Mesothelial cell of epicardium (in vitro differentiated cells): Measurements from ENCODE around the gene PDXP. TPM values are rescaled to one million over a fixed set of nuclear protein-coding genes. Genes with fewer than 3 reads are reported as not detected.

Experiments used
- DNase-seq, 2 experiments: peaks; one replicate each; pipeline ENCODE4 v3.0.0; 2021; ENCODE audit warnings: low spot score in 2 of 2; ENCODE audit not compliant: unreplicated experiment in 2 of 2
- H3K27ac Mint-ChIP-seq: 2 replicates; pipeline ENCODE4 v1.8.0; 2021; ENCODE audit warnings: mixed read lengths
- H3K27me3 Mint-ChIP-seq: 2 replicates; pipeline ENCODE4 v1.8.0; 2021; ENCODE audit warnings: low read depth, mixed read lengths
- H3K36me3 Mint-ChIP-seq: 2 replicates; pipeline ENCODE4 v1.8.0; 2021; ENCODE audit warnings: mixed read lengths
- H3K4me1 Mint-ChIP-seq: 2 replicates; pipeline ENCODE4 v1.8.0; 2021; ENCODE audit warnings: mixed read lengths
- H3K4me3 Mint-ChIP-seq: 2 replicates; pipeline ENCODE4 v1.8.0; 2021; ENCODE audit warnings: mild to moderate bottlenecking, moderate library complexity, mixed read lengths
- H3K9me3 Mint-ChIP-seq: 2 replicates; pipeline ENCODE4 v1.8.0; 2021; ENCODE audit warnings: mixed read lengths
- CTCF ChIP-seq: fragments of 200-600 bp; sonication (generic); IDR thresholded peaks from one replicate; pipeline ENCODE4 v1.5.0; 2021; ENCODE audit warnings: antibody characterized with exemption; ENCODE audit not compliant: unreplicated experiment
- total RNA-seq: library from RNA; stranded (reverse); gene quantifications from 3 replicates; pipeline ENCODE4 v1.2.1, GENCODE V29; 2021

Gene PDXP
- total RNA-seq, 1 donor from 2014 or later = 15.6 TPM

GRCh38 chr22:37634417-37634924 is 24.1 kb upstream of the PDXP start:
- H3K4me1 Mint-ChIP-seq = peaks cover 28% of the 10 kb centered on the region
- TF ChIP-seq CTCF = no peak
- peak overlapping the region; percentile 43 for H3K4me3 Mint-ChIP-seq

GRCh38 chr22:37635157-37635556 is 23.4 kb upstream of the PDXP start:
- H3K36me3 Mint-ChIP-seq = peaks cover 6% of the 10 kb centered on the region
- peaks cover 28% of the 10 kb centered on the region for H3K4me1 Mint-ChIP-seq
- TF ChIP-seq CTCF = no peak
- H3K27ac Mint-ChIP-seq = peak overlapping the region; percentile 96
- DNase-seq = no peak
- H3K27me3 Mint-ChIP-seq = no peaks in the 10 kb centered on the region
- no peaks in the 10 kb centered on the region for H3K9me3 Mint-ChIP-seq
- no peak overlapping the region for H3K4me3 Mint-ChIP-seq

More at GRCh38 chr22:37634417-37634924, 24.1 kb upstream of the PDXP start:
- H3K9me3 Mint-ChIP-seq = no peaks in the 10 kb centered on the region
- peaks cover 6% of the 10 kb centered on the region for H3K36me3 Mint-ChIP-seq
- DNase-seq = no peak
- H3K27ac Mint-ChIP-seq = peak overlapping the region; percentile 96
- no peaks in the 10 kb centered on the region for H3K27me3 Mint-ChIP-seq

GRCh38 chr22:37636186-37636948 is 22.2 kb upstream of the PDXP start:
- H3K27me3 Mint-ChIP-seq = no peaks in the 10 kb centered on the region
- peaks cover 35% of the 10 kb centered on the region for H3K4me1 Mint-ChIP-seq
- no peak for TF ChIP-seq CTCF
- H3K36me3 Mint-ChIP-seq = peaks cover 3% of the 10 kb centered on the region
- no peak for DNase-seq
- no peak overlapping the region for H3K27ac Mint-ChIP-seq
- H3K9me3 Mint-ChIP-seq = no peaks in the 10 kb centered on the region
- H3K4me3 Mint-ChIP-seq = no peak overlapping the region

DNA sequence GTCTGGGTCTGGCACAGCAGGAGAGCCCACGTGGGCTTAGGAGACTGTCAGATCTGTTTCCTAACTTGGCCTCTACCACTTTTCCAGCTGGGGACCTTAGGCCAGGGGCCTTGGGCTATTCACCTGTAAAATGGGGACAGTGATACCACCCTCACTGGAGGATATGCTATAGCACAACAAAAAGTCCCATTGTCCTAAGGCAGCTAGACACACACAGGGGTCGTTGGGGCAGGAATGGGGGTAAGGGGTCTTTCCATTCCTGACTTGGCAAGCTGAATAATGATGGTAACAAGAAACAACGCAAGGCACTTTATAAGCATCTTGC is 21.6 kb upstream of the PDXP start:
- peaks cover 3% of the 10 kb centered on the region for H3K36me3 Mint-ChIP-seq
- H3K4me3 Mint-ChIP-seq = no peak overlapping the region
- DNase-seq = no peak
- peaks cover 35% of the 10 kb centered on the region for H3K4me1 Mint-ChIP-seq
- no peak for TF ChIP-seq CTCF
- H3K9me3 Mint-ChIP-seq = no peaks in the 10 kb centered on the region
- no peaks in the 10 kb centered on the region for H3K27me3 Mint-ChIP-seq
- H3K27ac Mint-ChIP-seq = no peak overlapping the region

DNA sequence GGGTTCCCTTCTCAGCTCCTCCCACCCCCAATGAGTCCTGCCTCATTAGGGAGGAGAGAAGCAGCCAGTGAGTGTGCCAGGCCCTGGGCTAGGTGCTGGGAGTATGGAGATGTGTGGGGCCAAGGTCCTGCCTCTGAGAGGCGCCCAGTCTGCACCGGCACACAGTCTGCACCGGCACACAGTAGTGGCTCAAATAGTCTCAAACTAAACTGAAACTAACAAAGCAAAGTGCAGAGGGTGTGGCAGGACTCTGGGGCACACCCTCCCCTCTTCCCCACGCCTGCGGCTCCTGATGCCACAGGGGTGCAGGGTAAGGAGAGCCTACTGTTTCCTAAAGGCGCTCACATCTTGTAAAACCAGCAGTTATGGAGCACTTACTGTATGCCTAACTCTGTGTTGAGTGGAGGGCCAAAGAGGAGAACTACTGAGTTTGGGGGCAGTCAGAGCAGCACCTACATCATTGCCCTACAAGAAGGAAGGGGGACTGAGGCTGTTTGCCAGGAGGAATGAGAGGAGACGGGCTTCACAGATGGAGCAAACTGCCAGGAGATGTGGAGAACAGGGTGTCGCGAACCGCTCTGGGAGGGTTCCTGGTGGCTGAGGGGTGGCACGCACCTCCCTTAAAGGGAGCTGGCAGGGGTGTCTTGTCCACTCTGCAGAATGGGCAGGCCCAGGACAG is 20.0 kb upstream of the PDXP start:
- Mint-ChIP-seq H3K27me3 (no peaks in the 10 kb centered on the region), H3K36me3 (peaks cover 3% of the 10 kb centered on the region)

More for the DNA sequence above, 20.0 kb upstream of the PDXP start:
- H3K27ac Mint-ChIP-seq = peak overlapping the region; percentile 76
- H3K4me1 Mint-ChIP-seq = peaks cover 34% of the 10 kb centered on the region
- H3K9me3 Mint-ChIP-seq = no peaks in the 10 kb centered on the region
- TF ChIP-seq CTCF = no peak
- no peak for DNase-seq
- peak overlapping the region; percentile 87 for H3K4me3 Mint-ChIP-seq
